Fibroblast of peridontal ligament (primary cell): ENCODE measurements around the gene UQCRH.
A peak's percentile ranks its signal among the peaks of the same experiment; 100 is the strongest.
"Not testable (repeated sequence)": the region's sequence is repeated elsewhere in the genome, so short reads cannot be mapped to it uniquely, and the experiment has no call there.

Experiments used
- DNase-seq: peaks from one replicate; pipeline ENCODE4 v3.0.0-alpha.2; 2010; ENCODE audit errors: extremely low read depth

UQCRH gene

GRCh38 chr1:46333300-46334029 is 30.0 kb downstream of the UQCRH start:
- DNase-seq: peak; percentile 39

GRCh38 chr1:46334030-46334384 is 30.5 kb downstream of the UQCRH start:
- no peak for DNase-seq

- DNase-seq: no peak
Measured at GRCh38 chr1:46335081-46335480, 31.6 kb downstream of the UQCRH start.

- not testable (repeated sequence) for DNase-seq
Measured at GRCh38 chr1:46337409-46337808, 33.9 kb downstream of the UQCRH start.

GRCh38 chr1:46340404-46341221 is 37.1 kb downstream of the UQCRH start, which contains the start of gene NSUN4:
Gene NSUN4, plus strand, starts transcription at chr1:46340807. Its CDS starts 20 bp downstream, at chr1:46340827.
- peak; percentile 98 for DNase-seq

- DNase-seq: no peak
Measured at GRCh38 chr1:46341222-46342083, 38.0 kb downstream of the UQCRH start.

GRCh38 chr1:46342084-46342656 is 38.7 kb downstream of the UQCRH start:
- DNase-seq: peak; percentile 36

GRCh38 chr1:46342677-46343350 is 39.3 kb downstream of the UQCRH start:
- DNase-seq: no peak

GRCh38 chr1:46343351-46343695 is 39.8 kb downstream of the UQCRH start:
- no peak for DNase-seq

GRCh38 chr1:46343705-46344104 is 40.2 kb downstream of the UQCRH start:
- no peak for DNase-seq

GRCh38 chr1:46344481-46344880 is 41.0 kb downstream of the UQCRH start:
- DNase-seq: no peak

- DNase-seq: no peak
Measured at GRCh38 chr1:46345281-46345680, 41.8 kb downstream of the UQCRH start.

- DNase-seq: no peak
Measured at GRCh38 chr1:46352363-46352762, 48.9 kb downstream of the UQCRH start.

GRCh38 chr1:46355920-46356319 is 52.4 kb downstream of the UQCRH start:
- DNase-seq: not testable (repeated sequence)

- DNase-seq: no peak
Measured at GRCh38 chr1:46362158-46362557, 58.7 kb downstream of the UQCRH start.

- DNase-seq: no peak
Measured at GRCh38 chr1:46363121-46363520, 59.6 kb downstream of the UQCRH start.

GRCh38 chr1:46364612-46365011 is 61.1 kb downstream of the UQCRH start:
- peak; percentile 78 for DNase-seq

GRCh38 chr1:46365796-46366195 is 62.3 kb downstream of the UQCRH start:
- DNase-seq: not testable (repeated sequence)
